HUDEP-2 (cell line): ENCODE data around the gene OR10H3.
"Not testable (repeated sequence)": the region's sequence is repeated elsewhere in the genome, so short reads cannot be mapped to it uniquely, and the experiment has no call there.

ENCODE experiments used
- DNase-seq, 76 experiments: peaks; one replicate each; lab custom pipeline; 2025; ENCODE audit not compliant: unreplicated experiment in 76 of 76; lab: John Stamatoyannopoulos, UW

Gene OR10H3

GRCh38 chr19:15776991-15777970, 39.5 kb downstream of the OR10H3 start:
- DNase-seq: no peak

GRCh38 chr19:15779756-15780476, 42.1 kb downstream of the OR10H3 start:
- DNase-seq: no peak

- no peak for DNase-seq
Measured at GRCh38 chr19:15780610-15781418, 43.0 kb downstream of the OR10H3 start.

GRCh38 chr19:15781661-15782060, 43.9 kb downstream of the OR10H3 start:
- no peak for DNase-seq

- DNase-seq: no peak
Measured at GRCh38 chr19:15782211-15782610, 44.4 kb downstream of the OR10H3 start.

- not testable (repeated sequence) for DNase-seq
Measured at GRCh38 chr19:15782896-15783295, 45.1 kb downstream of the OR10H3 start.

- DNase-seq: no peak
Measured at GRCh38 chr19:15787611-15788155, 49.9 kb downstream of the OR10H3 start, which contains the start of gene OR10H5. OR10H5 (plus strand) TSS chr19:15787661; CDS start chr19:15794049, 6,388 bp downstream.

- DNase-seq: no peak
Measured at GRCh38 chr19:15788594-15789270, 50.9 kb downstream of the OR10H3 start.

- no peak for DNase-seq
Measured at GRCh38 chr19:15790096-15790495, 52.3 kb downstream of the OR10H3 start.
